IPS-18a (cell line): ENCODE results near the gene TTC23.

Experiments
- H3K27ac ChIP-seq: one replicate; pipeline ENCODE4 v1.5.1; 2013; ENCODE audit warnings: low read length
- H3K27me3 ChIP-seq: one replicate; pipeline ENCODE4 v1.6.1; 2013; ENCODE audit warnings: mild to moderate bottlenecking, low read length; ENCODE audit not compliant: control insufficient read depth, insufficient read depth
- H3K36me3 ChIP-seq: one replicate; pipeline ENCODE4 v1.6.1; 2013; ENCODE audit warnings: low read depth, low read length; ENCODE audit not compliant: control insufficient read depth
- H3K4me1 ChIP-seq: one replicate; pipeline ENCODE4 v1.6.1; 2013; ENCODE audit warnings: low read depth, low read length; ENCODE audit not compliant: control insufficient read depth
- H3K4me3 ChIP-seq: one replicate; pipeline ENCODE4 v1.5.1; 2013; ENCODE audit warnings: low read length
- H3K9ac ChIP-seq: one replicate; pipeline ENCODE4 v1.6.1; 2013; ENCODE audit warnings: mild to moderate bottlenecking, low read length, moderate library complexity
- H3K9me3 ChIP-seq: one replicate; pipeline ENCODE4 v1.6.1; 2013; ENCODE audit warnings: low read depth, low read length; ENCODE audit not compliant: control insufficient read depth

Gene TTC23

DNA sequence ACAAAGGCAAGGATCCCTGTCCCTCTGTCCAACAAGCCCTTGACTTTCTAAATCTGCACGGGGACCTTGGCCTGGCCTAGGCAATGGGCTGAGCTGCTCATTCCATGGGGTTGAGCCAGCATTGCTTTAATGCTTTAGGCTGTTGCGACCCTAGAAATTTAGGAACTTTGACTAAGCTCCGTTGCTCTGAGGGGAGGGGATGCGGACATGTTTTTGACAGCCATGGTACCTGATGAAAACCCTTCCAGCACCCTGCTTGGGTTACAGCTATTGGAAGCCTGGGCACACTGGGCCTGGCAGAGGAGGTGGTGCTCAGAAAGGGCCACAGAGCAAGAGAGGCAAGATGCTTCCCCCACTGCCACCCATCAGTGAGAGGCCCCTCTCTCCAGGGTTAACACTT, 107.4 kb downstream of the TTC23 start:
- Histone ChIP-seq H3K4me1 (peaks cover 24% of the 10 kb centered on the region), H3K9ac (no peak overlapping the region), H3K36me3 (no peaks in the 10 kb centered on the region), H3K27ac (no peak overlapping the region), H3K27me3 (no peaks in the 10 kb centered on the region), H3K4me3 (no peak overlapping the region), H3K9me3 (no peaks in the 10 kb centered on the region)

DNA sequence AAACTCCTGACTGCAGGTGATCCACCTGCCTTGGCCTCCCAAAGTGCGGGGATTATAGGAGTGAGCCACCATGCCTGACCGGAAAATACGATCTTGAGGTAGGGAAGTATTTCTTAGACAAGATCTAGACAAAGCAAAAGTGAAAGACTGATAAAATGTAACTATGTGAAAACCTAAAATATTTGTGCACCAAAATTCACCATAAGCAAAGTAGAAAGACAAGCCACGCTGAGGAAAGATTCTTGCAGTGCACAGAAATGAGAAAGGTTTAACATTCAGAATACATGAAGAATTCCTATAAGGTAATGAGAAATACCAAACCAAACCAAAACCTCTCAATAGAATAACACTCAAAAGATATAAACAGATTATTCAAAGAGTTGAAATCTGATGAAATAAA, 108.8 kb downstream of the TTC23 start:
- Histone ChIP-seq H3K4me1 (peaks cover 24% of the 10 kb centered on the region), H3K27ac (no peak overlapping the region), H3K27me3 (no peaks in the 10 kb centered on the region), H3K4me3 (no peak overlapping the region), H3K9me3 (no peaks in the 10 kb centered on the region), H3K36me3 (no peaks in the 10 kb centered on the region), H3K9ac (no peak overlapping the region)

- Histone ChIP-seq H3K9me3 (no peaks in the 10 kb centered on the region), H3K36me3 (no peaks in the 10 kb centered on the region), H3K4me1 (peaks cover 24% of the 10 kb centered on the region), H3K27ac (no peak overlapping the region), H3K27me3 (no peaks in the 10 kb centered on the region), H3K9ac (no peak overlapping the region), H3K4me3 (no peak overlapping the region)
Measured at GRCh38 chr15:99139276-99139675, 110.1 kb downstream of the TTC23 start.

- H3K4me1 ChIP-seq, result peaks cover 18% of the 10 kb centered on the region
- H3K4me3 ChIP-seq, result no peak overlapping the region
- no peak overlapping the region for H3K27ac ChIP-seq
- no peaks in the 10 kb centered on the region for H3K27me3 ChIP-seq
- H3K9ac ChIP-seq, result no peak overlapping the region
- no peaks in the 10 kb centered on the region for H3K36me3 ChIP-seq
- no peaks in the 10 kb centered on the region for H3K9me3 ChIP-seq
Measured at GRCh38 chr15:99138491-99138982, 110.8 kb downstream of the TTC23 start.

DNA sequence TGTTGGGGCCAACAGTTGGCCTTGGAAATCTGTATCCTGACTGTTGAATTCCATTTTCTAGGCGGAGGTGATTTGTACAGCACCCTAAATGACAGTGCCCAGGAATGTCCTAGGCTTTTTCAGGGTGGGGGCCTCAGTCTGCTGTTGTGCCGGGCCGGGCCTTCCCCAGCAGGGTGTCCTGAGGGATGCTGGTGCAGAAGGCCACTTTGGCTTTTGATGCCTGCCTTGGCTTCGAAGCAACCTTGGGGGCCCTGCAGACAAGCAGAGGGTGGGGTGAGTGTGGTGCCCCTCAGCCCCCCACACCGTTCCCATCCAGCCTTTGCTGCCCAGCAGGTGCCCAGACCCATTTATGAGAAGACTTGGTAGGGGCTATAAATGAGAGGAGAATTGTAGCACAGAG, 111.5 kb downstream of the TTC23 start:
- Histone ChIP-seq H3K9ac (no peak overlapping the region), H3K4me1 (peaks cover 11% of the 10 kb centered on the region), H3K27me3 (no peaks in the 10 kb centered on the region), H3K9me3 (no peaks in the 10 kb centered on the region), H3K36me3 (no peaks in the 10 kb centered on the region), H3K4me3 (no peak overlapping the region), H3K27ac (no peak overlapping the region)

- H3K36me3 ChIP-seq, result no peaks in the 10 kb centered on the region
- H3K9ac ChIP-seq, result no peak overlapping the region
- no peaks in the 10 kb centered on the region for H3K27me3 ChIP-seq
- no peaks in the 10 kb centered on the region for H3K9me3 ChIP-seq
- no peak overlapping the region for H3K27ac ChIP-seq
- peaks cover 4% of the 10 kb centered on the region for H3K4me1 ChIP-seq
- H3K4me3 ChIP-seq, result no peak overlapping the region
Measured at GRCh38 chr15:99137111-99137546, 112.3 kb downstream of the TTC23 start.

GRCh38 chr15:99135194-99135593, 114.2 kb downstream of the TTC23 start:
- Histone ChIP-seq H3K9ac (no peak overlapping the region), H3K27ac (no peak overlapping the region), H3K4me3 (no peak overlapping the region), H3K36me3 (no peaks in the 10 kb centered on the region), H3K27me3 (no peaks in the 10 kb centered on the region), H3K4me1 (no peaks in the 10 kb centered on the region), H3K9me3 (no peaks in the 10 kb centered on the region)

GRCh38 chr15:99134317-99134821, 115.0 kb downstream of the TTC23 start:
- no peaks in the 10 kb centered on the region for H3K27me3 ChIP-seq
- no peak overlapping the region for H3K4me3 ChIP-seq
- no peaks in the 10 kb centered on the region for H3K36me3 ChIP-seq
- no peak overlapping the region for H3K27ac ChIP-seq
- H3K9ac ChIP-seq, result no peak overlapping the region
- no peaks in the 10 kb centered on the region for H3K9me3 ChIP-seq
- no peaks in the 10 kb centered on the region for H3K4me1 ChIP-seq

GRCh38 chr15:99132634-99133287, 116.6 kb downstream of the TTC23 start:
- Histone ChIP-seq H3K4me3 (no peak overlapping the region), H3K27ac (no peak overlapping the region), H3K9me3 (no peaks in the 10 kb centered on the region), H3K27me3 (no peaks in the 10 kb centered on the region), H3K9ac (no peak overlapping the region), H3K4me1 (no peaks in the 10 kb centered on the region), H3K36me3 (no peaks in the 10 kb centered on the region)

GRCh38 chr15:99132122-99132521, 117.3 kb downstream of the TTC23 start:
- Histone ChIP-seq H3K27ac (no peak overlapping the region), H3K4me1 (no peaks in the 10 kb centered on the region), H3K27me3 (no peaks in the 10 kb centered on the region), H3K9me3 (no peaks in the 10 kb centered on the region), H3K4me3 (no peak overlapping the region), H3K9ac (no peak overlapping the region), H3K36me3 (no peaks in the 10 kb centered on the region)

GRCh38 chr15:99131441-99132023, 117.8 kb downstream of the TTC23 start:
- Histone ChIP-seq H3K4me1 (no peaks in the 10 kb centered on the region), H3K36me3 (no peaks in the 10 kb centered on the region), H3K27ac (no peak overlapping the region), H3K27me3 (no peaks in the 10 kb centered on the region), H3K9me3 (no peaks in the 10 kb centered on the region), H3K9ac (no peak overlapping the region), H3K4me3 (no peak overlapping the region)
